ENCODE data around the gene SP110.
"Not testable (repeated sequence)": the region's sequence is repeated elsewhere in the genome, so short reads cannot be mapped to it uniquely, and the experiment has no call there.

The SP110 gene

GRCh38 chr2:230224458-230224857, 4.7 kb upstream of the SP110 start:
- DNase-seq (ENCODE audit: low read depth in 2 of 2): no peak

- not testable (repeated sequence) for DNase-seq (ENCODE audit: low read depth in 2 of 2)
These were observed 3.0 kb upstream of the SP110 start for GRCh38 chr2:230222829-230223228.

- no peak for DNase-seq (ENCODE audit: low read depth in 2 of 2)
These were observed 1.7 kb upstream of the SP110 start for GRCh38 chr2:230221493-230221892.

DNA sequence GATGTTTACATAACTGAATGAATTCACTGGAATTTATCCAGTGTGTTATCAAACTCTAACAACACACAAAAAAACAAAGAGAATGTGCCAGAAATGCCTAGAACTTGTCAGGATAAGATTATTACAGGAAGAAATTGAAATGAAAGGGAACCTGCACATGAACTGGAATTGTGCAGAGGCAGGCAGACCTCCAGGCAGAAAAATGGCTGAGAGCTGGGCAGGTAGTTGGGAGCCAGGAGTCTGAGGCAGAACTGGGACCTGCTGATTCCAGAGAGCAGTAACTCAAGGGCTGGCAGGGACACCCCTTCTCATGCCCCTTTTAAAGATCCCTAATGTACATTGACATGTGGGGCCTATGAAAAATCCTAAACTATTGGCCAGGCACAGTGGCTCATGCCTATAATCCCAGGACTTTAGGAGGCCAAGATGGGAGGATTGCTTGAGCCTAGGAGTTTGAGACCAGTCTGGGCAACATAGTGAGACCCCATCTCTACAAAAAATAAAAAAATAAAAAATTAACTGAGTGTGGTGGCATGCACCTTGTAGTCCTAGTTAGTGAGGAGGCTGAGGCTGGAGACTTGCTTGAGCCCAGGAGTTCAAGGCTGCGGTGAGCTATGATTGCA, 674 bp upstream of the SP110 start:
- no peak for DNase-seq (ENCODE audit: low read depth in 2 of 2)

- no peak for DNase-seq (ENCODE audit: low read depth in 2 of 2)
These were observed 1.4 kb downstream of the SP110 start for GRCh38 chr2:230218421-230218820.

DNA sequence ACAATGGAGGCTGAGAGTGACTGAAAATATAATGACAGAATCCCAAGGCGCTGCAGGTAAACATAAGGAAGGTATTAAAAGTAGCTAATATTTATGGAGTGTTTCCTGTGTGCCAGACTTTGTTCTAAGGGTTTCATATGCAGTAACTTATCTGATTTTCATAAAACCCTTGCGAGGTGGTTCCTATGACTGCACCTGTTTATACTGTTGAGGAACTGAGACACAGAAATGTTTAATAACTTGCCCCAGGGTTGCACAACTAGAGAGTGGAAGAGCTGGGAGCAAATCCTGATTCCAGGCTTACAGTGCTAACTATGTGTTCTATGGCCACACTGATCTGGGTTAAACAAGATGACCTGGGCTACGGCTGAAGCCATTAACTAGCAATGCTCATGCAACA, 2.4 kb downstream of the SP110 start:
- no peak for DNase-seq (ENCODE audit: low read depth in 2 of 2)

DNA sequence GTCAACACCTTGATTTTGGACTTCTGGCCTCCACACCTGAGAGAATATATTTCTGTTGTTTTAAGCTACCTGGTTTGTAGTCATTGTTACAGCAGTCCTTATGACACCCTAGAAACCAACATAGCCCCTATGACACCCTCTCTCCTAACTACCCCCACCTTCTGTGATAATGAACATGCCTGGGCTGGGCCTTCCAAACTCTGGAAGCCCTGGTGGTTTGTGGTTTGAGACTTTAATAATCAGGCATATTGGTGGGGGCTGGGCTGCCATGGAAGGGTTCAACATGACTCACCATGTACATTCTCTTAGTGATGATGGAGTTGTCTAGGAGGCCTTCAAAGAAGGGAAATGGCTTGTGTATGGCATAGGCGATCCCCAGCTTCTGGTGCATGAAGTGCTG, 3.3 kb downstream of the SP110 start:
- no peak for DNase-seq (ENCODE audit: low read depth in 2 of 2)

GRCh38 chr2:230209422-230210051, 10.2 kb downstream of the SP110 start:
- no peak for DNase-seq (ENCODE audit: low read depth in 2 of 2)

GRCh38 chr2:230208576-230208975, 11.2 kb downstream of the SP110 start:
- DNase-seq (ENCODE audit: low read depth in 2 of 2): no peak

DNA sequence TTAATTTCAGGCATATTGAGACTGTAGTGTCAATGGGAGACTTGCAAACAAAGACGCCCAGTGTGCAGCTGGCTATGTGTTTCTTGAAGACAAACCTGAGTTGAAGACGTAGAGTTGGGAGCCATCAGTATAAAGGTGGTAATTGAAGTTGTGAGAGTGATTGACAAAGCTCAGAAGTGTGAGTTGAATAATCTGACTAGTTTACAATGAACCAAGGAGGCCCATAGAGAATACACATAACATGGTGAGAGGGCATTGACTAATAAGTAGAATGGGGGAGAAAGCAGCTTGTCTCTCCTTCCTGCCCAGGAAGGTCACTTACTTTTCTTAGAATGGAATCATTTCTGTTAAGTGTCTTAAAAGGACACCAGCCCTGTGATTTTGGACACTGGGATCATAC, 14.1 kb downstream of the SP110 start:
- DNase-seq (ENCODE audit: low read depth in 2 of 2): no peak

DNA sequence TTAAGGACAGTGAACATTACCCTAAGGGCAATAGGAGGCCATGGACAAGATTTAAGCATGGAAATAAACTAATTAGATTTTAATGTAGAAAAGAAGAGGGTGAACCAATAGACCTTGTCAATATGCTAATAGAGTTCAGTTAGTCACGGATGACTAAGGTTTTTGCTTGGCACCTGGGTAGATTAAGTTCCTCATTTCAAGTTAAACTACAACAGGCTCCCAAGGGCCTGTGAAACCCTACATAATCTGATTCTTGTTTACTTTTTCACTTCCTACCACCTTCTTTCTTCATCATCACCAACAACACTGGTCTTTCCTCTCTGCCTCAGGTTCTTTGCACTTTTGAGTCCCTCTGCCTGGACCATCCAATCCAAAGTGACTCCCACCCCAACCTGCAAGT, 14.8 kb downstream of the SP110 start:
- DNase-seq (ENCODE audit: low read depth in 2 of 2): no peak

- DNase-seq (ENCODE audit: low read depth in 2 of 2): no peak
These were observed 16.6 kb downstream of the SP110 start for GRCh38 chr2:230203110-230203676.

- DNase-seq (ENCODE audit: low read depth in 2 of 2): peak in 1 of 2 donors; percentile 32
These were observed 17.2 kb downstream of the SP110 start for GRCh38 chr2:230202430-230203109.

- no peak for DNase-seq (ENCODE audit: low read depth in 2 of 2)
These were observed 34.8 kb downstream of the SP110 start for GRCh38 chr2:230184727-230185578.

GRCh38 chr2:230181195-230181594, 38.6 kb downstream of the SP110 start:
- no peak for DNase-seq (ENCODE audit: low read depth in 2 of 2)

DNA sequence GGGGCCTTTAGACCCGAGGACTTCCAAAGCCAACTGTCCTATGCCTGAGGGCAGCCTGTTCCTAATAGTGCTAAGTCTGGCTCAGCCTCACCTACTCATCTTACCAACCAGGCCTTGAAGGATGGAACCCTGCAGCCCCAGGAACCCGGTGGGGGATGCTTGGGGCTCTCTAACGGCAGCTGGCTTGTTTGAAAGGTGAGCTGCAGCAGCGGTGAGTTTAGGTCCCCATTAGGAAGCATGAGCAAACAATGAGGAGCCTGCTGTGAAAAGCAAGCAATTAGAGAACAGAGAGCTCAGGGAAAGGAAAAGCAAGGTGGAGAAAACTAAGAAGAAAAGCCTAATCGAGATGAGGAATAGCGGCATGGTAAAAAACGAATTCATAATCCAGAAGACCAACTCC, 39.9 kb downstream of the SP110 start:
- DNase-seq (ENCODE audit: low read depth in 2 of 2): no peak

GRCh38 chr2:230178546-230179485, 41.0 kb downstream of the SP110 start:
- no peak for DNase-seq (ENCODE audit: low read depth in 2 of 2)

- no peak for DNase-seq (ENCODE audit: low read depth in 2 of 2)
These were observed 42.8 kb downstream of the SP110 start for GRCh38 chr2:230176996-230177395.

DNA sequence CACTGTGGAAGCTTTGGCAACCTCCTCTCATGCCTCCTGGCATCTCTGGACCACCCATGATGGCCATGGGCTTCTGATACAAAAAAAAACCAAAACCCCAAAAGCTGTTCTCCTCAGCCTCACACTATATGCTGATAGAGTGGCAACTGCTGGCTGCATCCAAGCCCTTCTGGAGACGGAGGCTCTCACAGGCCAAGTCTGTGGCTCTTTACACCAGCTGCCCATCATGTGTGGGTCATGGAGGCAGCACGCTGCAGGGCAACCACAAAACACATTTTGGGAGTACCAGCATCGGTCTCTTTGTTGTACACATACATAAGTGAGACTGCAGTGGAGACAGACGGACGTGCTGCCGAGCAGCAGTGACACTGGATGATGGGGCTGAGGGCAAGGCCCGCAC, 45.3 kb downstream of the SP110 start:
- DNase-seq (ENCODE audit: low read depth in 2 of 2): no peak

- DNase-seq (ENCODE audit: low read depth in 2 of 2): no peak
These were observed 46.9 kb downstream of the SP110 start for GRCh38 chr2:230172852-230173251.

DNA sequence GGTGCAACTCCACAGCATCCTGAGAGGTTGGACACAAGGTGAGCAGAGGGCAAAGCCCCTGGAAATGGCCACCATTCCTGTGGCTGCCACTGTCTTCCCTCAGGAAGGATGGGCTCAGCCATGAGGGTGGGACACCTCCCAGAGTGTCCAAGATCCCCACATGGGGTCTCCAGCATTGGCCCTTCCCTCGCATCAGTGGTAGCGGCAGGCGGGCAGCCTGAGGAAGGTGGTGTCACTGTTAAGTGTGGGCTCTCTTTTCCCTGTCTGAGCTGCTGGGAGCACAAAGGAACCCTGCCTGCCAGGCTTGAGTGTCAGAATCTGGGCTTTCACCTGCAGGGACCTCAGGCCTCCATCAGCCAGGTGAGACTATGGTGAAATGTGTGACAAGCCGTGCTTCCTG, 47.6 kb downstream of the SP110 start:
- DNase-seq (ENCODE audit: low read depth in 2 of 2): no peak
